ENCODE data around the gene IFT88. TPM values are rescaled to one million over a fixed set of nuclear protein-coding genes. Genes with fewer than 3 reads are reported as not detected.
A peak's percentile ranks its signal among the peaks of the same experiment; 100 is the strongest.

IFT88 gene
- total RNA-seq, 1 donor from 2014 or later: 13.6 TPM

DNA sequence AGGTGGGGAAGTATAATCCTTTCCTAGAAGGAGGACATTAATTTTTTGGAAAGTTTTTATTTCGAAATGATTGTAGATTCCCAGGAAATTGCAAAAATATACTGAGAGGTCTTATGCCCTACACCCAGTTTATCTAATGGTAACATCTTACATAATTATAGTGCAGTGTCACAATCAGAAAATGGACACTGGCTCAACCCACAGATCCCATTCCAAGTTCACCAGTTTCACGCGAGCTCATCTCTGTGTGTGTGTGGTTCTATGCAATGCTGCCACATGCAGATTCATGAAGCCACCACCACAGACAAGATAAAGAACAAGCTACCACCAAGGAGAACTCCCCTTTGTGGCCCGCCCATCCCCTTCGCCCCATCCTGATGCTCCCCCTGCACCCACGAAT lies 160.9 kb downstream of the IFT88 start:
- intact Hi-C loops (cut with DNase I): no loop called here
- no peak for DNase-seq
- Histone ChIP-seq H3K4me1 (no peaks in the 10 kb centered on the region), H3K4me3 (no peak overlapping the region), H3K27ac (no peak overlapping the region), H3K27me3 (no peaks in the 10 kb centered on the region), H3K36me3 (no peaks in the 10 kb centered on the region), H3K9me3 (no peaks in the 10 kb centered on the region)
- TF ChIP-seq, protein P1, sequence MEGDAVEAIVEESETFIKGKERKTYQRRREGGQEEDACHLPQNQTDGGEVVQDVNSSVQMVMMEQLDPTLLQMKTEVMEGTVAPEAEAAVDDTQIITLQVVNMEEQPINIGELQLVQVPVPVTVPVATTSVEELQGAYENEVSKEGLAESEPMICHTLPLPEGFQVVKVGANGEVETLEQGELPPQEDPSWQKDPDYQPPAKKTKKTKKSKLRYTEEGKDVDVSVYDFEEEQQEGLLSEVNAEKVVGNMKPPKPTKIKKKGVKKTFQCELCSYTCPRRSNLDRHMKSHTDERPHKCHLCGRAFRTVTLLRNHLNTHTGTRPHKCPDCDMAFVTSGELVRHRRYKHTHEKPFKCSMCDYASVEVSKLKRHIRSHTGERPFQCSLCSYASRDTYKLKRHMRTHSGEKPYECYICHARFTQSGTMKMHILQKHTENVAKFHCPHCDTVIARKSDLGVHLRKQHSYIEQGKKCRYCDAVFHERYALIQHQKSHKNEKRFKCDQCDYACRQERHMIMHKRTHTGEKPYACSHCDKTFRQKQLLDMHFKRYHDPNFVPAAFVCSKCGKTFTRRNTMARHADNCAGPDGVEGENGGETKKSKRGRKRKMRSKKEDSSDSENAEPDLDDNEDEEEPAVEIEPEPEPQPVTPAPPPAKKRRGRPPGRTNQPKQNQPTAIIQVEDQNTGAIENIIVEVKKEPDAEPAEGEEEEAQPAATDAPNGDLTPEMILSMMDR (IDR thresholded peaks at IDR 0.05): no peak
- no peak for ATAC-seq

DNA sequence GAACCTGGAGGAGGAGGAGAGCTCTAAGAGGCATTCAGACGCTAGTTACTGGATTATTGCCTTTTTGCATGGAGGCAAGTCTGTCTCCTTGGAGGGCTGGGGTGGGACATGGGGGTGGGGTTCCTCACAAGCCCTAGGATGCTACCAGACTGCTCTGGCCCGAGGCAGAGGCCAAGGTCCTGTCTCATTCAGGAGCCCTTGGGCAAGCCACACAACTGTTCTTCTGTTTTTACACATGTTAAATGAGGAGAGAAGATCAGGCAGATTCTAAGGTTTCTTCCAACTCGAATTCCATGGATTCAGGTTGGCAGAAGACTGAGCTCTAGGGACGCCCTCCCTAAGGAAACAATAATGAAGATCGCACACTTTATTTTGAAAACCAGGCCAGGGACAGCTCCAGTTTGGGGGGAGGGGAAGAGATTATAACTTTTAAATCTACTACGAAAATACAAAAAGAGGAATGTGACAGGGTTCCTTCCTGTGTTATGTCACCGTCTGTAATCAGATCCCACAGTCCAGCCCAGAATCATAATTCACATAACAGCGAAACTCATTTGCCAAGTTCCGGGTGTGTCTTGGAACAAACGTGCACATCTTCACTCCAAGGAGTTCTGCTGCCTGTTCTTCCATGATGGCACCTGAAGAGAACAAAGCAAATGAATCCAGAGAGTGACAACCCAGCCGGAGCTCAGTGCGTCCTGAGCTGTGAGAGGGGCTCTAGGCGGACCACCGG lies 161.8 kb downstream of the IFT88 start:
- ATAC-seq: no peak
- TF ChIP-seq, protein P1 (IDR thresholded peaks at IDR 0.05): no peak

DNA sequence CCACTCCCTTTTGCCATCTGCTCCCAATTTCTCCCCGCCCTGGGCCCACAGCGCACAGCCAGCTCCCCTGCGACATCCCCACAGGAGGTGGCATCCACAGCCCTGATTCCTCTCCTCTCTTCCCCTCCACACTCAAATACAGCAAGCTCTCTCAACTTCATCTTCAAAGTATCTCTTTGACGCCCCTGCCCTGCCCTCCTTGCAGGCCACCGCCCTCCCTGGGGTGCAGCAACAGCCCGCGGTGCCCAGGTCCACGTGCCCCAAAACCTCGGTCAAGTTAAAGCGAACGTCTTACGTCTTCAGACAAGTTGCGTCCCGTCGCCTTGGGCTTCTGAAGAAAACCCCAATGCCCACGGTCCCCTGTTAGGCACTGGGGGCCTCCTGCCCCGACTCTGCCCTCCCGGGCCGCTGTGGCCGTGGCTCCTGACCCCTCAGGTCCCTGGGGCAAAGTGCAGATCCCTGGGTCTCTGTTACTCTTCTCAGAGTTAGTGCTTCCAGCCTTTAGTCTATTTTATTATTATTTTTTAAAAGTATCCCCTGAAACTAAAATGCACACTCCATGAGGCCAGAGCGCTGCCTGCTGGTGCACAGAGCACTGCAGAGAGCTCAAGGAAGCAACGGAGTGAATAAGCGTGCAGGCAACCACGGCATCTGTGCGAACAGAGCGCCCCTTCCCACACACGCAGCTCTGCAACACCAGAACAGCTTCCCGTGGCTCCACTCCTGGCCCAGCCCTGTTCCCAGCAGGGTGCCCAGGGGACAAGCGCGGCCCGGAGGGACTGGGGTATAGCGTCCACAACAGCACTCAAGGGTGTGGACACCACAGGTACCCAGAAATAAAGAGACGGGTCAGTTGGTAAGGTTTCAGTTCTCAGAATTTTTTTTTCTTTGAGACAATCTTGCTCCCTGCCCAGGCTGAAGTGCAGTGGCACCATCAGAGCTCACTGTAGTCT lies 163.0 kb downstream of the IFT88 start:
- Histone ChIP-seq H3K36me3 (no peaks in the 10 kb centered on the region), H3K27ac (no peak overlapping the region), H3K4me1 (no peaks in the 10 kb centered on the region), H3K9me3 (no peaks in the 10 kb centered on the region), H3K27me3 (no peaks in the 10 kb centered on the region), H3K4me3 (no peak overlapping the region)
- intact Hi-C loops (cut with DNase I): no loop called here
- DNase-seq: no peak
- TF ChIP-seq, protein P1 (IDR thresholded peaks at IDR 0.05): no peak
- ATAC-seq: no peak

More for the DNA sequence above, 161.8 kb downstream of the IFT88 start:
- no peak overlapping the region for H3K27ac ChIP-seq
- H3K27me3 ChIP-seq: no peaks in the 10 kb centered on the region
- no peak for DNase-seq
- intact Hi-C loops (cut with DNase I): no loop called here
- H3K36me3 ChIP-seq: no peaks in the 10 kb centered on the region
- H3K4me3 ChIP-seq: no peak overlapping the region
- no peaks in the 10 kb centered on the region for H3K9me3 ChIP-seq
- H3K4me1 ChIP-seq: no peaks in the 10 kb centered on the region

DNA sequence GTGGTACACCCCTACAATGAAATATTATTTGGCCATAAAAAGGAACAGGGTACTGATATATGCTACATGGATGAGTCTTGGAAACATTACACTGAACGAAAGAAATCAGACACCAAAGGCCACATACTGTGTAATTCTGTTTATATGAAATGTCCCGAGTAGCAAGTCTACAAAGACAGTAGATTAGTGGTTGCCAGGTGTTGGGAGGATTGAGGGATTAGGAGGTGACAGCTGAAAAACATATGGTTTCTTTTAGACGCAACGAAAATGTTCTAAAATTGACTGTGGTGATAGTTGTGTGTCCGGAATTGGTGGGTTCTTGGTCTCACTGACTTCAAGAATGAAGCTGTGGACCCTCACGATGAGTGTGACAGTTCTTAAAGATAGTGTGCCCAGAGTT lies 171.7 kb downstream of the IFT88 start:
- ATAC-seq: no peak
- intact Hi-C loops (cut with DNase I): no loop called here

DNA sequence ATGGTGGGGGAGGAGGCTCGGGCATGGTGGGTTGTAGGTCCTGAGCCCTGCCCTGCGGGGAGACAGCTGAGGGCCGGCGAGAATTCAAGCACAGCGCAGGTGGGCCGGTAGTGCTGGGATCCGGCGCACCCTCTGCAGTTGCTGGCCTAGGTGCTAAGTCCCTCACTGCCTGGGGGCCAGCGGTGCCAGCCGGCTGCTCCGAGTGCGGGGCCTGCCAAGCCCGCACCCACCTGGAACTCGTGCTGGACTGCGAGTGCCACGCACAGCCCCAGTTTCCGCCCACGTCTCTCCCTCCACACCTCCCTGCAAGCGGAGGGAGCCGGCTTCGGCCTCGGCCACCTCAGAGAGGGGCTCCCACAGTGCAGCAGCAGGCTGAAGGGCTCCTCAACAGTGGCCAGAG lies 173.1 kb downstream of the IFT88 start:
- DNase-seq (no peak), ATAC-seq (peak; percentile 31)
- TF ChIP-seq, protein P1 (IDR thresholded peaks at IDR 0.05): no peak
- Histone ChIP-seq H3K4me1 (no peaks in the 10 kb centered on the region), H3K27me3 (no peaks in the 10 kb centered on the region), H3K9me3 (no peaks in the 10 kb centered on the region), H3K27ac (no peak overlapping the region), H3K36me3 (no peaks in the 10 kb centered on the region), H3K4me3 (no peak overlapping the region)
- intact Hi-C loops (cut with DNase I): no loop called here

More for the DNA sequence above, 171.7 kb downstream of the IFT88 start:
- Histone ChIP-seq H3K27me3 (no peaks in the 10 kb centered on the region), H3K36me3 (no peaks in the 10 kb centered on the region), H3K27ac (no peak overlapping the region), H3K4me3 (no peak overlapping the region), H3K4me1 (no peaks in the 10 kb centered on the region), H3K9me3 (no peaks in the 10 kb centered on the region)
- TF ChIP-seq, protein P1 (IDR thresholded peaks at IDR 0.05): no peak
- DNase-seq: no peak

Other genes starting within 250 kb of the IFT88 start
- gene CRYL1, start 41.3 kb upstream of the IFT88 start, total RNA-seq: 28.5 TPM
- 3.8 TPM for gene IL17D, start 136.5 kb downstream of the IFT88 start, total RNA-seq
- 8.9 TPM for gene EEF1AKMT1, start 206.8 kb downstream of the IFT88 start, total RNA-seq